ENCODE measurements around the gene ZNF217.

Gene ZNF217

DNA sequence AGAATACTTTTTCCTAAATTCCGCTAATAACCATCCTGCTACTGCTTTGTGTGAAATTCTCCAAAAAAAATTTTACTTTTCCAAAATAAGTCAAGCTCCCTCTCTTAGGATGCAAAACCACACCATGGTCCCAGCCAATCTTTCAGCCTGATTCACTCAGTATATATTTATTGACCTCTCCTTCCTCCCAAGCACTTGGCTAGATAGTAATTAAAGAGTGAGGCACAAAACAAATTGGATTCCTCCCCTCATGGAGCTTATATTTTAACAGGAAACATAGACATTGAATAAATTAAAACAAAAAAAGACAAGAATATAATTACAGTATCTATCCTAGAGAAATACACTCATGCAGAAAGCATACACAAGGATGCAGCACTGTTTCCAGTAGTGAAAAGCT is 9.0 kb upstream of the ZNF217 start:
- H3K4me3 ChIP-seq (ENCODE audit: low read depth, low read length), result no peak overlapping the region
- TF ChIP-seq, protein P1, sequence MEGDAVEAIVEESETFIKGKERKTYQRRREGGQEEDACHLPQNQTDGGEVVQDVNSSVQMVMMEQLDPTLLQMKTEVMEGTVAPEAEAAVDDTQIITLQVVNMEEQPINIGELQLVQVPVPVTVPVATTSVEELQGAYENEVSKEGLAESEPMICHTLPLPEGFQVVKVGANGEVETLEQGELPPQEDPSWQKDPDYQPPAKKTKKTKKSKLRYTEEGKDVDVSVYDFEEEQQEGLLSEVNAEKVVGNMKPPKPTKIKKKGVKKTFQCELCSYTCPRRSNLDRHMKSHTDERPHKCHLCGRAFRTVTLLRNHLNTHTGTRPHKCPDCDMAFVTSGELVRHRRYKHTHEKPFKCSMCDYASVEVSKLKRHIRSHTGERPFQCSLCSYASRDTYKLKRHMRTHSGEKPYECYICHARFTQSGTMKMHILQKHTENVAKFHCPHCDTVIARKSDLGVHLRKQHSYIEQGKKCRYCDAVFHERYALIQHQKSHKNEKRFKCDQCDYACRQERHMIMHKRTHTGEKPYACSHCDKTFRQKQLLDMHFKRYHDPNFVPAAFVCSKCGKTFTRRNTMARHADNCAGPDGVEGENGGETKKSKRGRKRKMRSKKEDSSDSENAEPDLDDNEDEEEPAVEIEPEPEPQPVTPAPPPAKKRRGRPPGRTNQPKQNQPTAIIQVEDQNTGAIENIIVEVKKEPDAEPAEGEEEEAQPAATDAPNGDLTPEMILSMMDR (IDR thresholded peaks at IDR 0.05; ENCODE audit: borderline replicate concordance, insufficient read depth, low read depth, low read length), result no peak

DNA sequence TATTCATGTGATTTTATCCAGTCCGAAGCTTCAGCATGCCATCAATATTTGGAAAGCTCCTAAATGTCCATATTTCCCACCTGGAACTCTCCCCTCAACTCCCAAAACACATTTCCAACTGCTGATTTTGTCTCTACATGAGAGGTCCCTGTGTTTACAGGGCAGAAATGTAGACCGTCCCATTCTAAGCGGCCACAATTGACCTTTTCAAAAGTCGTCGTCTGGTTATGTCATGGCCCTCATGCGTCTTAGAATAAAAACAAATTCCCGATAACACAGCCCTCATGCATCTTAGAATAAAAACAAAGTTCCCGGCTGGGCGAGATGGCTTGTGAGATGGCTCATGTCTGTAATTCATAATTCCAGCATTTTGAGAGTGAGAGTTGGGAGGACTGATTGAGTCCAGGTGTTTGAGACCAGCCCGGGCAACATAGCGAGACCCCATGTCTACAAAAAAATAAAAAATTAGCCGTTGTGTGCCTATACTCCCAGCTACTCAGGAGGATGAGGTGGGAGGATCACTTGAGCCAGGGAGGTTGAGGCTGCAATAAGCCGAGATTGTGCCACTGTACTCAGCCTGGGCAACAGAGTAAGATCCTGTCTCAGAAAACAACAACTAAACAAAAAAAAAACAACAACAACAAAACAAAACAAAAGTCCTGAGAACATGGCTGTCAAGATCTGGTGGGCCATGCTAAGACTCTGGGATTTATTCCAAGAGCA is 6.4 kb upstream of the ZNF217 start:
- no peak overlapping the region for H3K4me3 ChIP-seq (ENCODE audit: low read depth, low read length)
- TF ChIP-seq, protein P1 (IDR thresholded peaks at IDR 0.05; ENCODE audit: borderline replicate concordance, insufficient read depth, low read depth, low read length), result no peak

DNA sequence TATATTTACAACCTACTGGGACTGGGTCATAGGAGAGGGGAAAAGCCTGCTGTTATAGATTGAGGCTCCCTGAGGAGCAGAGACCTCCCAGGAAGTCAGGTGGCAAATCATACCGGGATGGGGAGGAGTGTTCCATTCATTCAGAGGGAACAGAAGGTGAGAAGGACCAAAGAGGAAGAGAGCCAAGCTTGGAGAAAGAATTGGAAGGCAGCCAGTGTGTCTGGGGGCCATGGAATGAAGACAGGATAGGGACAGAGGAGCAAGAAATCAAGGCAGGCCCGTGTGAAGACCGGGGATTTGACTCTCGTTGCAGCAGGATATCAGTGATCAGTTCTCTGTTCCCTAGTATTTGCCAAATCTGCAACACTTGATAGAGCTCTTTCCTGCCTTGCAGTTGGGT is 5.7 kb upstream of the ZNF217 start:
- TF ChIP-seq, protein P1 (IDR thresholded peaks at IDR 0.05; ENCODE audit: borderline replicate concordance, insufficient read depth, low read depth, low read length), result no peak
- no peak overlapping the region for H3K4me3 ChIP-seq (ENCODE audit: low read depth, low read length)

DNA sequence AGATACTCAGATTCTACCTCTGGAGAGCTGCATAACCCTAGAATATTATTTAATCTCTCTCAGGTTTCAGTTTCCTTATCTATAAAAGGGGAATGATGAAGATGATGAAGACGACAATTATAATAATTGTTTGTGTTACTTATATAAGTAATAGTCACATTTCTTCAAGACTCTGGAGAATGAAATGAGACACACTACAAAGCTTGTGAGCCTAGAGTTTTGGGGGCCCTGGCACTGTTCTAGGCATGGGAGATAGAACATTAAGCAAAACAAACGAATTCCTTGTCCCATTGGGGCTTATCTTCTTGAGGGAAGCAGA is 5.4 kb upstream of the ZNF217 start:
- H3K4me3 ChIP-seq (ENCODE audit: low read depth, low read length), result no peak overlapping the region

DNA sequence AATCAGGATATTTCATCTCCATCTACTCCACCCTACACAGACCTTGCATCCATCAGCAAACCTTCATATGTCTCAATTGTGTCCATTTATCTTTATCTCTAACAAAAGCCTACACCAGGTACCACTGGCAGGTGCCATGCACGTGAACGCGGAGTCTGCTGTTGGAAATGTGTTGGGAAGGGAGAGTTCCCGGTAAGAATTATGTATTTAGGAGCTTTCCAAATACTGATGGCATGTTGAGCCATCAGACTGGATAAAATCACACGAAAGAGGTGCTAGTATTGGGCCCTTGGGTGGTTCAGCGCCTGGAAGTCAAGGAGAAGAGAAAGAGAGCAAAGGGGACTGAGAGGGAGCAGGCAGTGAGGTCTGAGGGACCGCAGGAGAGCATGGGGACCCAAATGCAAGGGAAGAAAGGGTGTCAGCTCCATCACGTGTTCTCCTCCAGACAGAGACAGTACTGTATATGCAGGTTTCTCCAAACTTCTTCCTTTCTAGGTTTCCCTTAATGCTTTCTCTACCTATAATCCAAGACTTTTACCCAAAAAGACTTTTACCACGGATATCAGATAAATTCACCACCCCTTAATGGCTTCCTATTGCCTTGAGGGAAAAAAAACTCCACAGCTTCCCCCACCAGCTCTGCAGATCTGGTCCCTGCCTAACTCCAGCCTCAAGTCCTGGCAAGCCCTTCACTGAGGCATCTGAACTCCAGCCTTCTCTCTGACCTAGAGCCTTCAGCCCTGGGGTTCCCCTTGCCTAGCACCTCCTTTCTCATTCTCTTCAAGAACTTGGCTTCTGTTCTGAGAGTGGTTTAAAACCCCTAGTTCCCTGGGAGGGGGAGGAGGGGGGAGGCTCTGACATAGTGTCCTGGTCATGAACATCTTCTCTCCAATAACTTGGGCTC is 4.8 kb upstream of the ZNF217 start:
- TF ChIP-seq, protein P1 (IDR thresholded peaks at IDR 0.05; ENCODE audit: borderline replicate concordance, insufficient read depth, low read depth, low read length), result no peak
- H3K4me3 ChIP-seq (ENCODE audit: low read depth, low read length), result no peak overlapping the region

More for the DNA sequence above, 5.4 kb upstream of the ZNF217 start:
- TF ChIP-seq, protein P1 (IDR thresholded peaks at IDR 0.05; ENCODE audit: borderline replicate concordance, insufficient read depth, low read depth, low read length), result no peak

DNA sequence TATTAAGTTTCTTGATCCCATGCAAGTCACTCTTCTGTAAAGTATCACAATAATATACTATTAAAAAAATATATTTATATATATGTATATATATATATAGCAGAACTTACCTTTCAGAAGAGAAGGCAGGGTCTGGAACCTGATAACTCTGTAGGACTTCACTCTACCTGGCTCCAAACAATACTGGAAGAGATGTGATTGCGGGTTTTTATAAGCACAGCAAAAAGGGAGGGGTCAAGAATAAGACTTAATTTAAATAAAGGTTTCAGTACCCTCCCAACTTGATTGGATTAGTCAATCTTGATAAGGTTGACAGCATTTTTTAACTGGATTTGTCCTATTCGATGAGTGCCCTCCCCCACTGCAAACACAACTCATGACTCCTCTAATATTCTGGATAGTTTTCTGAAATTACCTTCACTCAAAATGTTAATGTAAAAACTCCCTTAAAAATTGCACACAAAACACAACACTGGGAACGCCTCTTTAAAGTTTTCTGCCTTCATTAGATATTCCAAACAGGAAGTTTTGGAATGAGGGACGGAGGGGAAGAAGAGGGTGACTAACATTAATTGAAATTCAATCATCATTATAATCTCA is 4.0 kb upstream of the ZNF217 start:
- TF ChIP-seq, protein P1 (IDR thresholded peaks at IDR 0.05; ENCODE audit: borderline replicate concordance, insufficient read depth, low read depth, low read length), result no peak

More for the DNA sequence above, 4.0 kb upstream of the ZNF217 start:
- no peak overlapping the region for H3K4me3 ChIP-seq (ENCODE audit: low read depth, low read length)
